NCI-H774 (cell line): ENCODE measurements around the gene LIN52.

Experiments
- DNase-seq: peaks from one replicate; lab custom pipeline; 2025; lab: John Stamatoyannopoulos, UW

LIN52 gene

GRCh38 chr14:74237441-74237840 is 152.7 kb downstream of the LIN52 start:
- no peak for DNase-seq

GRCh38 chr14:74238974-74239847 is 154.5 kb downstream of the LIN52 start, which contains the start of gene VSX2:
Gene VSX2 (plus strand): TSS chr14:74239449. CDS start chr14:74239562, 113 bp downstream.
- DNase-seq: no peak

GRCh38 chr14:74239848-74240793 is 155.4 kb downstream of the LIN52 start:
- DNase-seq: no peak

- DNase-seq: no peak
Observed at GRCh38 chr14:74240794-74241651, 156.3 kb downstream of the LIN52 start.

- no peak for DNase-seq
Observed at GRCh38 chr14:74241652-74242017, 156.9 kb downstream of the LIN52 start.

- DNase-seq: no peak
Observed at GRCh38 chr14:74242021-74242779, 157.4 kb downstream of the LIN52 start.

GRCh38 chr14:74242780-74243042 is 158.0 kb downstream of the LIN52 start:
- DNase-seq: no peak

GRCh38 chr14:74243051-74243450 is 158.3 kb downstream of the LIN52 start:
- DNase-seq: no peak

- DNase-seq: no peak
Observed at GRCh38 chr14:74244115-74244514, 159.4 kb downstream of the LIN52 start.

- DNase-seq: no peak
Observed at GRCh38 chr14:74245292-74245691, 160.5 kb downstream of the LIN52 start.

- no peak for DNase-seq
Observed at GRCh38 chr14:74246542-74246941, 161.8 kb downstream of the LIN52 start.

- no peak for DNase-seq
Observed at GRCh38 chr14:74248017-74248416, 163.3 kb downstream of the LIN52 start.

GRCh38 chr14:74249433-74250375 is 164.9 kb downstream of the LIN52 start:
- no peak for DNase-seq
